Astrocyte of the cerebellum (primary cell): ENCODE results near the gene APPL2.
"Not testable (repeated sequence)": the region's sequence is repeated elsewhere in the genome, so short reads cannot be mapped to it uniquely, and the experiment has no call there.

Experiments
- DNase-seq: peaks from one replicate; pipeline ENCODE4 v3.0.0-alpha.2; 2011; ENCODE audit warnings: low read depth
- H3K4me3 ChIP-seq: 2 replicates; pipeline ENCODE4 v1.5.1; 2011; ENCODE audit warnings: mild to moderate bottlenecking, low read depth, low read length, moderate library complexity
- in situ Hi-C: cut with HindIII; loops from 2 replicates; pipeline ENCODE4 v1.10.0; 2017; ENCODE audit warnings: low sequenced_read_pairs
- TF ChIP-seq, protein P1 (sequence below): IDR thresholded peaks from 2 replicates; pipeline ENCODE4 v1.5.1; 2012; ENCODE audit warnings: low read length, low read depth, moderate library complexity, mild to moderate bottlenecking; ENCODE audit errors: missing control alignments

Gene APPL2

DNA sequence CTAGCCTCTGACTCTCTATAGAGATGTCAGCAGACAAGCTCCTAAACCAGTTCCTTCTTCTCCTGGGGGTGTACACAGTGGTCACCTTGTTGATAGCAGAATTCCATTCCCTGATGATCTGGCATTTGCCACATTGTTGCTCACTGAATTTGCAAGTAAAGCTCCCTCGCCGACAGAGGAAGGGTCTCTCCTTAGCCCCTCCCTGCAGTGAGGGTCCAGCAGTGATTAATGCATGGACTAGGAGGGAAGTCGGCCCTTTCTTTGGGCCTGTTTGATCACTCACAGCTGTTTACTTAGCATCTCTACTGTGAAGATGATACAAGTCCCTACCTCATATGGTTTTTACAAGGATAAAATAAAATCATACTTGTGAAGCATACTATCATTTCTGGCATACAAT is 23.3 kb upstream of the APPL2 start:
- no peak overlapping the region for H3K4me3 ChIP-seq
- in situ Hi-C loops = no loop called here
- DNase-seq = no peak
- TF ChIP-seq, protein P1, sequence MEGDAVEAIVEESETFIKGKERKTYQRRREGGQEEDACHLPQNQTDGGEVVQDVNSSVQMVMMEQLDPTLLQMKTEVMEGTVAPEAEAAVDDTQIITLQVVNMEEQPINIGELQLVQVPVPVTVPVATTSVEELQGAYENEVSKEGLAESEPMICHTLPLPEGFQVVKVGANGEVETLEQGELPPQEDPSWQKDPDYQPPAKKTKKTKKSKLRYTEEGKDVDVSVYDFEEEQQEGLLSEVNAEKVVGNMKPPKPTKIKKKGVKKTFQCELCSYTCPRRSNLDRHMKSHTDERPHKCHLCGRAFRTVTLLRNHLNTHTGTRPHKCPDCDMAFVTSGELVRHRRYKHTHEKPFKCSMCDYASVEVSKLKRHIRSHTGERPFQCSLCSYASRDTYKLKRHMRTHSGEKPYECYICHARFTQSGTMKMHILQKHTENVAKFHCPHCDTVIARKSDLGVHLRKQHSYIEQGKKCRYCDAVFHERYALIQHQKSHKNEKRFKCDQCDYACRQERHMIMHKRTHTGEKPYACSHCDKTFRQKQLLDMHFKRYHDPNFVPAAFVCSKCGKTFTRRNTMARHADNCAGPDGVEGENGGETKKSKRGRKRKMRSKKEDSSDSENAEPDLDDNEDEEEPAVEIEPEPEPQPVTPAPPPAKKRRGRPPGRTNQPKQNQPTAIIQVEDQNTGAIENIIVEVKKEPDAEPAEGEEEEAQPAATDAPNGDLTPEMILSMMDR = no peak

DNA sequence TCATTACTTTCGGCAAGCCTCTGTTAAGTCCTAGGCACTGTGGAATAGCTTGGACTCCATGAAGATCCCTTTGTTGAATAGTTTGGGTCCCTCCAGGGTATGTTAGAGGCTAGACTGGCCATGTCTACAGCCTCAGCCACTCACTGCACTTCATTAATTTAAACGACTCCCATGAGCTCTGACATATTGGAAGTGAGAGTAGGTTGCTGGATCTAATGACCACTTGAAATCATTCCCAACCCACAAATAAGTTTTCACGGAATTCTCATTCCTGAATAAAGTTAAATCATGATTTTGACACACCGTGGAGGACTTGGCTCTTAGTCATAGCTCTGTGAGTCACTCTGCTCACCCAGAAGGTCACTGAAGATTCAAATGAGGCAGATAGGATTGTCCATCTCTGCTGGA is 21.4 kb upstream of the APPL2 start:
- H3K4me3 ChIP-seq = no peak overlapping the region
- in situ Hi-C loops = no loop called here
- TF ChIP-seq, protein P1 = no peak
- DNase-seq = peak; percentile 87

DNA sequence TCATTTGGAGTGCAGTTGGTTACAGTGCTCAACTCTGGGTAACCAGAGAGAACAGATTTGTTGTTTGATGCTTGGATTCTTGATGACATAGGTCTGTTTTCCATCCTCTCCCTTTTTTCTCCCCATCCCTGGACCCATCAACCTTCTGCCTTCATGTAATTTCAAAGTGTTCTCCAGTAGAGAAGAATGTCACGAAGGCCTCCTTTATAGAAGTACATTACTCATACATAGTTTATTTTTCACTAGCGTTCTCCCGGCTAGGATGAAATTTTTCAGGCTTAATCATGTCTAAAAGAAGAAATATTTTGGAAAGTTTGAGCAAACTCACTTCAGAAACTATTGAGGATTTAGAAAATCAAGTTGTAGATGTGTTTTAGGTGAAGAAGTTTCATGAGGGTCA is 20.9 kb upstream of the APPL2 start:
- peak; percentile 28 for DNase-seq
- TF ChIP-seq, protein P1 = no peak
- H3K4me3 ChIP-seq = no peak overlapping the region
- in situ Hi-C loops = no loop called here

DNA sequence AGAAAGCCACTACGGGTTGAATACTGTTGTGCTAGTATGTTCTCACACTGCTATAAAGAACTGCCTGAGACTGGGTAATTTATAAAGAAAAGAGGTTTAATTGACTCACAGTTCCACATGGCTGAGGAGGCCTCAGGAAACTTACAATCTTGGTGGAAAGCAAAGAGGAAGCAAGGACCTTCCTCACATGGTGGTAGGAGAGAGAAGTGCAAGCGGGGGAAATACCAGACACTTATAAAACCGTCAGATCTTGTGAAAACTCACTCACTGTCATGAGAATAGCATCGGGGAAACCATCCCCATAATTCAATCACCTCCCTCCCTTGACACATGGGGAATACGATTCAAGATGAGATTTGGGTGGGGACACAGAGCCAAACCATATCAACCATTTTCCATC is 20.5 kb upstream of the APPL2 start:
- in situ Hi-C loops, H3K4me3 ChIP-seq, DNase-seq: not testable (repeated sequence)

DNA sequence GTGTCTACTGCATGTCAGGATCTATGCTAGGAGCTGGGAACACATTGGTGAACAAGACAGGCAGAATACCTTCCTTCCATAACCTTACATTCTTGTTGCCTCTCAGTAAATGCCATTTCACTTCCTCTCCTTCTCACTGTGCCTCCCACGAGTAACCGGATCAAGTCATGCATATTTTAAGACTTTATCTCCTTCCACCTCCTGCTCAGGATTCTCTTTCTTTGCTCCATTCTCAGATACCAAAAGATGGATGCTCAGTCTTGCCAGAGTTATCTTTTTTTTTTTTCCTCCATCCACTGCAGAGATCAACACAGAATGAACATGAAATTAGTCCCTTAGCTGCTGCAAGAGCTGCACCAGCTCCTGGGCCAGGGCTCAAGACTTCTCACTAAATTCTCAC is 20.0 kb upstream of the APPL2 start:
- no peak overlapping the region for H3K4me3 ChIP-seq
- DNase-seq = no peak
- in situ Hi-C loops = no loop called here
- TF ChIP-seq, protein P1 = no peak

DNA sequence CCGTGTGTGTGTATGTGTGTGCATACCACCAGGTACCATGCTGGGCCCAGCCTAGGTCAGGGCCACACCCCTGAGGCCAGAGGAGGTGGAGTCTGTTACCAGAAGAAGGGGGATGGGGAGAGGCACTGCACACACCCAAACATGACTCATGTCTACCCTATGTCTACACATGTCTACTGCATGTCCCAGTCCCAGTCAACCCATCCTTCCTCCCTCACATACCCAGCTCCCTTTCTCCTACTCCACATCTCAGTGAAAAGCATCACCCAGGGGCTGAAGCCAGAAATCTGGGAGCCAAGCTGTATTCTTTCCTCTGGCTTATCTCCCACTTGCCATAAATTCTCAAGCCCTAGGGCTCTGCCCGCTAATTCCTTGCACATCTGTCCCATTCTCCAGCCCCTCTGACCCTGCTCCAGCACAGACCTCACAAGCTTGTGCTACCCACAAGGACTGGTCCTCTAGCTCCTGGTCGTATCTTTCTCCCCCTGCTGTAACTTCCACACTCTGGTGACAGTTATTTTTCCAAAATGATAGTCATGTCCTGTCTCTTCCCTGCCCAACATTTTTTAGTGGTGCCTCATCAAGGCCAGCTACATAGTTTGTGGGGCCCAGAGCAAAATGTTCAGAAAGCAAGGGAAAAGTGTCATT is 18.0 kb upstream of the APPL2 start:
- TF ChIP-seq, protein P1 = no peak
- in situ Hi-C loops = no loop called here
- H3K4me3 ChIP-seq = no peak overlapping the region
- DNase-seq = no peak

DNA sequence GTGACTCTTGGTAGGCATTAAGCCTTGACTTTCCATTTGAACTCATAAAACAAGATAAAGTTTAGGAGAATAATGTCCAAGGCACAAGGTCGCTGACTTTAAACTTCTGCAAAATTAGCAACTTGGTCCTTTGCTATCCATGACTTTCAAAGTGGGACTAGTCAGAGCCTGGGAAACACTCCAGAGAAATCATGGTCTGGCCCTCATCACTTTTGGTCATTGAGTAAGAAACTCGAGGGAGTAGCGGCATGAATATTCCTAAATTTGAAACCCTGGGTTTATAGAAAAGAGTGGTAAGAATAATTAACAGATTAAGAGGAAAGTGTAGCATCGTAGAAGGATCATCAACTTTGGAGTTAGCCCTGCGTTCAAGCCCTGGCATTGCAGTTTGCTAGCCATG is 16.9 kb upstream of the APPL2 start:
- TF ChIP-seq, protein P1 = no peak
- in situ Hi-C loops = no loop called here
- no peak for DNase-seq
- no peak overlapping the region for H3K4me3 ChIP-seq

DNA sequence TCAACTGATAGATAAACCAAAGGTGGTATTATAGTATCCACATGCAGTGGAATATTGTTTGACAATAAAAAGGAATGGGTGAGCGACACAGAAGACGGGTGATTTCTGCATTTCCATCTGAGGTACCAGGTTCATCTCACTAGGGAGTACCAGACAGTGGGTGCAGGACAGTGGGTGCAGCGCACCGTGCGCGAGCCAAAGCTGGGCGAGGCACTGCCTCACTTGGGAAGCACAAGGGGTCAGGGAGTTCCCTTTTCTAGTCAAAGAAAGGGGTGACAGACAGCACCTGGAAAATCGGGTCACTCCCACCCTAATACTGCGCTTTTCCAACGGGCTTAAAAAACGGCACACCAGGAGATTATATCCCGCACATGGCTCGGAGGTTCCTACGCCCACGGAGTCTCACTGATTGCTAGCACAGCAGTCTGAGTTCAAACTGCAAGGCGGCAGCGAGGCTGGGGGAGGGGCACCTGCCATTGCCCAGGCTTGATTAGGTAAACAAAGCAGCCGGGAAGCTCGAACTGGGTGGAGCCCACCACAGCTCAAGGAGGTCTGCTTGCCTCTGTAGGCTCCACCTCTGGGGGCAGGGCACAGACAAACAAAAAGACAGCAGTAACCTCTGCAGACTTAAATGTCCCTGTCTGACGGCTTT is 9.9 kb upstream of the APPL2 start:
- in situ Hi-C loops, H3K4me3 ChIP-seq, DNase-seq: not testable (repeated sequence)
